ENCODE results near the gene ADGRL1. TPM values are rescaled to one million over a fixed set of nuclear protein-coding genes. Genes with fewer than 3 reads are reported as not detected.
"Not testable (repeated sequence)": the region's sequence is repeated elsewhere in the genome, so short reads cannot be mapped to it uniquely, and the experiment has no call there.

The ADGRL1 gene
- total and polyA plus RNA-seq, 8 donors, result 26.4 to 53.5 (median 35.7) TPM

DNA sequence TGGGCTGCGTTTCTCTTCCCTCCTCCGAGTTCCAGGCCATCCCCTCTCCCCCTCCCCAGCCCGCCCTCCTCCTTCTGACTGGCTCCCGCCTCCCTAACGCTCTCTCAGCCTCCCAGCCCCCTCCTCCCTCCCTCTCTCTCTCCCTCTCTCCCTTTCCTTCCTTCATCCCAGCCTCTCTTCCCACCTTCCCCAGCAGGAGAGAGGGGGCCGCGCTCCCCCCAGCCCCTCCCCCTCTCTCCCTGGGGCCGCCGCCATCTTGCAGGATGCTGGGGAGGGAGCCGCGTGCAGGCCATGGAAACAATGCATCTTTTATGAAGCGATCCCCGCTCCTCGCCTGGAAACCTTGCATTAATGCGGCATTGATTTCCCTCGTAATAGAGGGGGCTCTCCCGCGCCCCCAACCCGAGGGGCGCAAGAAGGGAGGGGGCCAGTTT is 42.6 kb upstream of the ADGRL1 start:
- Histone ChIP-seq H3K27me3 (peaks cover 0 to 46% of the 10 kb centered on the region in 2 donors), H3K4me3 (peak overlapping the region; percentile 35 to 42), H3K36me3 (no peaks in the 10 kb centered on the region), H3K9me3 (no peaks in the 10 kb centered on the region), H3K4me1 (peaks cover 0 to 18% of the 10 kb centered on the region in 2 donors), H3K27ac (no peak overlapping the region)
- ATAC-seq (peak; percentile 75), DNase-seq (peak in 3 of 4 donors; percentile 33 to 86 (median 59))
- TF ChIP-seq, protein P1, sequence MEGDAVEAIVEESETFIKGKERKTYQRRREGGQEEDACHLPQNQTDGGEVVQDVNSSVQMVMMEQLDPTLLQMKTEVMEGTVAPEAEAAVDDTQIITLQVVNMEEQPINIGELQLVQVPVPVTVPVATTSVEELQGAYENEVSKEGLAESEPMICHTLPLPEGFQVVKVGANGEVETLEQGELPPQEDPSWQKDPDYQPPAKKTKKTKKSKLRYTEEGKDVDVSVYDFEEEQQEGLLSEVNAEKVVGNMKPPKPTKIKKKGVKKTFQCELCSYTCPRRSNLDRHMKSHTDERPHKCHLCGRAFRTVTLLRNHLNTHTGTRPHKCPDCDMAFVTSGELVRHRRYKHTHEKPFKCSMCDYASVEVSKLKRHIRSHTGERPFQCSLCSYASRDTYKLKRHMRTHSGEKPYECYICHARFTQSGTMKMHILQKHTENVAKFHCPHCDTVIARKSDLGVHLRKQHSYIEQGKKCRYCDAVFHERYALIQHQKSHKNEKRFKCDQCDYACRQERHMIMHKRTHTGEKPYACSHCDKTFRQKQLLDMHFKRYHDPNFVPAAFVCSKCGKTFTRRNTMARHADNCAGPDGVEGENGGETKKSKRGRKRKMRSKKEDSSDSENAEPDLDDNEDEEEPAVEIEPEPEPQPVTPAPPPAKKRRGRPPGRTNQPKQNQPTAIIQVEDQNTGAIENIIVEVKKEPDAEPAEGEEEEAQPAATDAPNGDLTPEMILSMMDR (IDR thresholded peaks at IDR 0.05), result no peak
- intact Hi-C loops (cut with DNase I), result no loop called here

DNA sequence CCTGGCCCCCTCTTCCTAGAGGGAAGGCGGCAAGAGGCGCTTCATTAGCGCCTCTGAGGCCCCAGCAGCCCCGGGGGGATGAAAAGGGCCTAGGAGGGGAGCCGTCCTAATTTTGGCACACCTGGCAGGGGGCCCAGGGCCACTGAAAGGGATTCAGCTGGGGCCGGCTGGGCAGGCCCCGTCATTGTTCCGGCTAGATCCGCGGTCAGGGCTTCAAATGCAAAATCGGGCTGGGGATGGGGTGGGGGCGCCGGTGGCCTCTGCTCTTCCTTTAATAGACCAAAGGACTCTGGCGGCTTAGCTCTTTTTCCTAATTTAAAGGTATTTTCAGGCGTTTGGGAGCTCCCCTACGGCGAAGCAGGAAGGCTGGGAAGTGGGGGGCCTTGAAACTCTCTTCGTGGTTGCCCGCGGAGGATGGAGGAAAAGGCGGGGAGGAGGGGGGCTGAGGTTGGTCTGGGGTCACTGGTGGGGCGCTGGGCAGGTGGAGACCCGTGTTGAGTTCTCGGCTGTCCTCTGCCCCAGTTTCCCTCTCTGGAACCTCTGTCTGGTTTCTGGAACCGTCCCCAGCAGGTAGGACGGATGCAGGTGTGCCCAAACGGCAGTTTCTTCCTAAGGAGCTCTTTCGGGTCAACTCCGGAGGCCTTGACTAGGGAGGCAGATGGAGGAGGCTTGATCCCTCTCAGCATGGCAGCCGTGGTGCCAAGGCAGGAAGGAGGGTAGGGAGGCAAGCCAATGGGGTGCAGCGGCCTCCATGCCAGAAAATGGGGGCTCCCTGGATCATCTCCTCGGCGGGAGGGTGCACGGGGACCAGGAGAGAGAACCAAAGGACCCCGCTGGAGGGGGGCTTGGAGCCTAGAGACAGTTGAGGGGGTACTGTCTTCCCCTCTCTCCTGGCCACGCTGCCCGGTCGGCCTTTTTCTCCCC is 41.8 kb upstream of the ADGRL1 start:
- H3K27me3 ChIP-seq, result peaks cover 0 to 45% of the 10 kb centered on the region in 2 donors
- H3K36me3 ChIP-seq; DNase-seq; H3K9me3 ChIP-seq; intact Hi-C loops (cut with DNase I); H3K27ac ChIP-seq; H3K4me3 ChIP-seq: not testable (repeated sequence)
- ATAC-seq, result peak; percentile 13
- peaks cover 0 to 18% of the 10 kb centered on the region in 2 donors for H3K4me1 ChIP-seq

DNA sequence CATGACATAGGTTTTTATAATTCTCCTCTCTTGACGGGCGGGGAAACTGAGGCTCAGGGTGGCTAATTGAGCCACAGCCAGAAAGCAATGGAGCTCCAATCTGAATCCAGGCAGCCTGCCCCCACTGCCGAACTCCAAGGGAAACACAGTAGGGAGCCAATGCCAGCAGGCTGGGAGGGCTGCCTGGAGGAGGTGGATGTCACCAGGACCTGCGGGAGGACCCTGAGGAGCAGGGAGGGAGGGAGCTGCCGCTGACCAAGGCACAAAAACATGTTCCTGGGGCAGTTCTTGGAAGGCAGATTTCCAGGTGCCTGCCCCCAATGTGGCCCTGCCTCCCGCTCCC is 41.2 kb upstream of the ADGRL1 start:
- H3K36me3 ChIP-seq, result not testable (repeated sequence)

DNA sequence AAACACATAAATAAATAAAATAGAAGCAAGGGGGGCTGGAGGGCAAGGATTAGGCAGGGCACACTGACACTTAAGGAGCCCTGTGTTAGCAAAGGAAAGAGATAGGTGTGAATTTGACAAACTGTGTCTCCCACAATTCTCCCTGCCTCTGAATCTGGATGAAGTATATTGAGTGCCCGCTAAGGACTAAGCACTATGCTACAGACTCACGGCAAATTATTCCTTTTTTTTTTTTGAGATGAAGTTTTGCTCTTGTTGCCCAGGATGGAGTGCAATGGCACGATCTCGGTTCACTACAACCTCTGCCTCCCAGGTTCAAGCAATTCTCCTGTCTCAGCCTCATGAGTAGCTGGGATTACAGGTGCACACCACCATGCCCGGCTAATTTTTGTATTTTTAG is 38.4 kb upstream of the ADGRL1 start:
- H3K4me3 ChIP-seq; ATAC-seq; intact Hi-C loops (cut with DNase I); H3K27ac ChIP-seq; H3K36me3 ChIP-seq; H3K9me3 ChIP-seq; DNase-seq: not testable (repeated sequence)
- peaks cover 0 to 17% of the 10 kb centered on the region in 2 donors for H3K4me1 ChIP-seq
- peaks cover 0 to 26% of the 10 kb centered on the region in 2 donors for H3K27me3 ChIP-seq

More for the DNA sequence above, 41.2 kb upstream of the ADGRL1 start:
- H3K27me3 ChIP-seq, result peaks cover 0 to 45% of the 10 kb centered on the region in 2 donors
- H3K4me3 ChIP-seq; intact Hi-C loops (cut with DNase I); H3K9me3 ChIP-seq; DNase-seq; ATAC-seq; H3K27ac ChIP-seq: not testable (repeated sequence)
- H3K4me1 ChIP-seq, result peaks cover 0 to 18% of the 10 kb centered on the region in 2 donors

DNA sequence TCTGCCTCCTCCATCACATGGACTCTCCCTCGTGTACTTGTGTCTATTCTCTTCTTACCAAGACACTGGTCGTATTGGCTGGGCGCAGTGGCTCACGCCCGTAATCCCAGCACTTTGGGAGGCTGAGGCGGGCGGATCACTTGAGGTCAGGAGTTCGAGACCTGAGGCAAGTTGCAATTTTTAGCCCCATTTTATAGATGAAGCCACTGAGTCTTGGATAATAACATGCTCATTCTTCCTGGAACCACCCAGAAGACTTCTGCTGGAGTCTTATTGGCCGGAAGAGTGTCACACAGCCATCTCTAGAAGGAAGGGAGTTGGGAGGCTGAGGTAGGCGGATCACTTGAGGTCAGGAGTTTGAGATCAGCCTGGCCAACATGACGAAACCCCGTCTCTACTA is 37.7 kb upstream of the ADGRL1 start:
- H3K9me3 ChIP-seq; H3K27ac ChIP-seq; H3K4me3 ChIP-seq; DNase-seq; ATAC-seq; intact Hi-C loops (cut with DNase I); H3K36me3 ChIP-seq: not testable (repeated sequence)
- peaks cover 0 to 19% of the 10 kb centered on the region in 2 donors for H3K27me3 ChIP-seq
- H3K4me1 ChIP-seq, result peaks cover 0 to 10% of the 10 kb centered on the region in 2 donors

DNA sequence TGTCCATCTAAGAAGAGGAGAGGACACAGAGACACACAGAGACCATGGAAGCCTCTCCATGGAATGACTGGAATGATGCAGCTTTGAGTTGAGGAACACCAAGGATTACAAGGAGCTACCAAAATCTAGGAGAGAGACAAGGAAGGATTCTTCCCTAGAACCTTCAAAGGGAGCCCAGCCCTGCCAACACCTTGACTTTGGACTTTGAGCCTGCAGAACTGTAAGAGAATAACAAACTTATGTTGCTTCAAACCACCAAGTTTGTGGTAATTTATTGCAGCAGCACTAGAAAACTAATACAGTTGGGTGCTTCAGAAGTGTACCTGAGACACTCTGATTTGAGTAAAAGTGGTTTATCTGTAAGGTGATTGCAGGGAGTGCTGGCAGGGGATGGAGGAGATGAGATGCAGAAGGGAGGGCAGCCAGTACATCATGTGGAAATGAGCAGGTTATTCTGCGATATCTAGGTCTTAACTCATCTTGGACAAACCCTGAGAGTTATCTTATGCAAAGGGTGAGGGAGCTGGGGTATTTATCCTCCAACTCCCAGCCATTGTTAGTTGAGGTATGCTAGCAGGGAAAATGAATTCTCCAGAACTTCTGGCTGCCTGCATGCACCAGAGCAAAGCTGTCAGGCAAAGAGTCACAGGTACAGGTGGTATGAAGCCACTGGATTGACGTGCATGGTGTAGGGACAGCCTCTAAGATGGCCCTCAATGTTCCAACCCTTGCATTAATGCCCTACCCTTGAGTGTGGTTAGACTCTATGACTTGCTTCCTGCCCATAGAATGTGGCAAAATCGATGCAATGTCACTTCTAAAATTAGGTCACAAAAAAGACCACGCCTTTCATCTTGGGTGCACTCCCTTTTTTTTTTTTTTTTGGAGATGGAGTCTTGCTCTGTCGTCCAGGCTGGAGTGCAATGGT is 31.3 kb upstream of the ADGRL1 start:
- TF ChIP-seq, protein P1 (IDR thresholded peaks at IDR 0.05), result no peak
- intact Hi-C loops (cut with DNase I), result no loop called here
- no peak for ATAC-seq

DNA sequence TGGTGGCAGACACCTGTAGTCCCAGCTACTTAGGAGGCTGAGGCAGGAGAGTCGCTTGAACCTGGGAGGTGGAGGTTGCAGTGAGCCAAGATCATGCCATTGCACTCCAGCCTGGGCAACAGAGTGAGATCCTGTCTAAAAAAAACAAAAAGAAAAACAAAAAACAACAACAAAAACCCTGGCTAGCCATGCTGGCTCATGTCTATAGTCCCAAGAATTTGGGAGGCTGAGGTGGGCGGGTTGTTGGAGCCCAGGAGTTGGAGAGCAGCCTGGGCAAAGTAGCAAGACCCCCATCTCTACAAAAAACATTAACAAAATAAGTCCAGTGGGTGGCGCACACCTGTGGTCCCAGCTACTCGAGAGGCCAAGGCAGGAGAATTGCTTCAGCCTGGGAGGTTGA is 27.0 kb upstream of the ADGRL1 start:
- H3K36me3 ChIP-seq; H3K4me1 ChIP-seq; H3K9me3 ChIP-seq; ATAC-seq; H3K4me3 ChIP-seq; H3K27ac ChIP-seq; H3K27me3 ChIP-seq; intact Hi-C loops (cut with DNase I); DNase-seq: not testable (repeated sequence)

More for the DNA sequence above, 31.3 kb upstream of the ADGRL1 start:
- Histone ChIP-seq H3K36me3 (no peaks in the 10 kb centered on the region), H3K27me3 (peaks cover 0 to 4% of the 10 kb centered on the region in 2 donors), H3K4me3 (no peak overlapping the region), H3K4me1 (no peaks in the 10 kb centered on the region), H3K9me3 (peaks cover 0 to 5% of the 10 kb centered on the region in 2 donors), H3K27ac (no peak overlapping the region)
- no peak for DNase-seq

DNA sequence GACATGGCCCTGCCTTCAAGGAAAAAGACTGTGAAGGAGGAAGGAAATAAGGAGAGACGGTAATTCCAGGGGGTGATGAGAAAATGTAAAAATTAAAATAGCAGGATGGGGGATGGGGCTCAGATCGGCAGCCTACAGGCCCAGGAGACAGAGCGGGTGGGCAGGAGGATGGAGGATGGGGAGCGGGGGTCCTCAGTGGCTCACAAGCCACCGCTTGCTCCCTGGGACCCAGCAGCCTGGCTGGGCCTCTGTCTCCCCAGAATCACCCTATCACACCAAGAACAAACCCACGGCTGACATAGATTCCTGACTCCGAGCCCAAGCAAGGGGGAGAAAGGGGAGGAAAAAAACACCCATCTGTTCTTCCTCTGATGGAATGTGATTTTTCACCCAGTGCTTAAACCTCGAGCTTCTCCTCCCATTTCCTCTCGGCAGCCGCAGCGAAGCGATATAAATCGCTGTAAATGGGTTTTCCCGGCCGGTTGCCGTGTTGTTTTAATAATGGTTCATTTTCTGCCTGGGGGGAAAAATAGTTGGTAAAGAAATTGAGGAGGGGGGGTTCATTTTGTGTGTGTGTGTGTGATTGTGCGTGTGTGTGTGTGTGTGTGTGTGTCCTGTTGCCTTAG is 22.6 kb upstream of the ADGRL1 start:
- H3K27ac ChIP-seq; intact Hi-C loops (cut with DNase I); H3K27me3 ChIP-seq; DNase-seq; H3K4me1 ChIP-seq; H3K36me3 ChIP-seq; H3K9me3 ChIP-seq; ATAC-seq; H3K4me3 ChIP-seq: not testable (repeated sequence)

DNA sequence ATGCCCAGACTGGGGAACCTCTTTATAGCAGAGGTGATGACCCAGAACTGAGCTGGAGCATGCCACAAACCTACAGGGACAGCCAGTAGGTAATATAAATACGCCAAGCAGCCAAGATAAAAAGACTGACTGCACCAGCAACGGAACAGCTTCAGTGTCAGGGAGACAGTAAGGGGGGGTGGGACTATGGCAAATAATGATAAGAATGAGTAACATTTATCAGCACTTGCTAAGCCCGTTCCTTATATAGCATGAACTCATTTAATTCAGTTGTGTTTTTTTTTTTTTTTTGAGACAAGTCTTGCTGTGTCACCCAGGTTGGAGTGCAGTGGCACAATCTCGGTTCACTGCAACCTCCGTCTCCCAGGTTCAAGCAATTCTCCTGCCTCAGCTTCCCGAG is 20.5 kb upstream of the ADGRL1 start:
- H3K4me3 ChIP-seq; ATAC-seq; H3K27me3 ChIP-seq; DNase-seq; intact Hi-C loops (cut with DNase I); H3K4me1 ChIP-seq; H3K27ac ChIP-seq; H3K9me3 ChIP-seq; H3K36me3 ChIP-seq: not testable (repeated sequence)
